Kidney (tissue), 14 donors: ENCODE data around the gene LAT. TPM values are rescaled to one million over a fixed set of nuclear protein-coding genes. Genes with fewer than 3 reads are reported as not detected.
A peak's percentile ranks its signal among the peaks of the same experiment; 100 is the strongest.

Source experiments
- DNase-seq, 5 donors: peaks; one replicate each; pipeline ENCODE4 v3.0.0-alpha.2; 2013 to 2020
- FAIRE-seq: peaks from 2 replicates; lab custom pipeline; 2012; peaks lifted over from hg19 to GRCh38; lab: Jason Lieb, UNC
- H3K27ac ChIP-seq, 2 donors: one replicate each; pipeline ENCODE4 v1.7.0; 2013; ENCODE audit warnings: low read depth in 2 of 2, low read length in 2 of 2, inconsistent platforms in 1 of 2
- H3K27me3 ChIP-seq: one replicate; pipeline ENCODE4 v1.7.1; 2013; ENCODE audit warnings: low read length, inconsistent platforms; ENCODE audit not compliant: control insufficient read depth, insufficient read depth
- H3K36me3 ChIP-seq, 3 donors: one replicate each; pipeline versions ENCODE4 v1.7.0 to v1.7.1; 2013; ENCODE audit warnings: low read length in 3 of 3, control low read depth in 1 of 3, inconsistent platforms in 1 of 3; ENCODE audit not compliant: insufficient read depth in 3 of 3, control insufficient read depth in 2 of 3
- H3K4me1 ChIP-seq, 3 donors: one replicate each; pipeline versions ENCODE4 v1.7.0 to v1.7.1; 2013; ENCODE audit warnings: low read length in 3 of 3, inconsistent platforms in 1 of 3, low read depth in 1 of 3; ENCODE audit not compliant: control insufficient read depth in 2 of 3, insufficient read depth in 2 of 3
- H3K4me3 ChIP-seq, 3 donors: one replicate each; pipeline versions ENCODE4 v1.7.0 to v1.8.1; 2013; ENCODE audit warnings: low read length in 3 of 3, control low read depth in 1 of 3, inconsistent platforms in 1 of 3
- H3K9ac ChIP-seq, 3 donors: one replicate each; pipeline versions ENCODE4 v1.7.0 to v1.7.1; 2013; ENCODE audit warnings: low read length in 3 of 3, control low read depth in 1 of 3, inconsistent platforms in 1 of 3
- H3K9me3 ChIP-seq, 3 donors: one replicate each; pipeline versions ENCODE4 v1.7.0 to v1.7.1; 2013; ENCODE audit warnings: low read length in 3 of 3, control low read depth in 1 of 3, inconsistent platforms in 1 of 3; ENCODE audit not compliant: control insufficient read depth in 2 of 3, insufficient read depth in 1 of 3
- CTCF ChIP-seq: IDR thresholded peaks from 3 replicates; pipeline ENCODE4 v1.5.1; 2012; ENCODE audit warnings: mild to moderate bottlenecking, moderate library complexity, borderline replicate concordance; ENCODE audit not compliant: insufficient read depth; ENCODE audit errors: extremely low read depth
- intact Hi-C: fragments of 100-400 bp; cut with DNase I; formaldehyde crosslinking; loops from one replicate; pipeline ENCODE4 v1.11.1; 2022
- polyA plus RNA-seq: library from polyadenylated mRNA; stranded (reverse); fragments of 350-450 nt; fragmentation: Illumina TruSeq; extraction: RNeasy Lipid Tissue Mini Kit (QIAGEN cat#74804); gene quantifications from one replicate; pipeline ENCODE4 v1.2.3, GENCODE V29; 2014; ENCODE audit warnings: low read depth, low replicate concordance; ENCODE audit not compliant: insufficient read depth
- total RNA-seq: library from RNA; stranded (reverse); fragmentation: NEBNext Ultra II Directional; extraction: Animal tissue kit (Norgen Biotek cat#: 25700); gene quantifications from one replicate; pipeline ENCODE4 v1.2.1, GENCODE V29; 2021
- donor health status: control.
- donor health status: control.
- donor health status: control.
- donor health status: control.
- donor health status: control.
- donor health status: DM: yes; HTN: yes; CAD: no.
- donor health status: Normal renal cell carcinoma (clear cell type).

Gene LAT
- total and polyA plus RNA-seq, 2 donors from 2014 or later: 8.3 to 12.5 TPM

GRCh38 chr16:28980929-28981328 is 3.9 kb upstream of the LAT start:
- no peak overlapping the region for H3K9ac ChIP-seq
- intact Hi-C loops: no loop called here
- no peaks in the 10 kb centered on the region for H3K27me3 ChIP-seq
- H3K4me1 ChIP-seq: no peaks in the 10 kb centered on the region
- no peak for TF ChIP-seq CTCF
- H3K4me3 ChIP-seq: no peak overlapping the region
- no peak overlapping the region for H3K27ac ChIP-seq
- FAIRE-seq: no peak
- H3K9me3 ChIP-seq: no peaks in the 10 kb centered on the region
- H3K36me3 ChIP-seq: peaks cover 0 to 36% (median 16%) of the 10 kb centered on the region in 3 donors
- DNase-seq: no peak

- Histone ChIP-seq H3K4me1 (no peaks in the 10 kb centered on the region), H3K36me3 (peaks cover 0 to 38% (median 16%) of the 10 kb centered on the region in 3 donors), H3K27me3 (no peaks in the 10 kb centered on the region), H3K27ac (no peak overlapping the region), H3K9me3 (no peaks in the 10 kb centered on the region), H3K4me3 (no peak overlapping the region), H3K9ac (no peak overlapping the region)
- peak in 1 of 5 donors; percentile 5 for DNase-seq
- intact Hi-C loops: no loop called here
- FAIRE-seq: no peak
- peak; percentile 13 for TF ChIP-seq CTCF
Measured at GRCh38 chr16:28981517-28981916, 3.3 kb upstream of the LAT start.

GRCh38 chr16:28982418-28982817 is 2.4 kb upstream of the LAT start:
- intact Hi-C loops: no loop called here
- peaks cover 0 to 6% (median 3%) of the 10 kb centered on the region in 3 donors for H3K9me3 ChIP-seq
- no peak overlapping the region for H3K27ac ChIP-seq
- no peak for TF ChIP-seq CTCF
- H3K9ac ChIP-seq: no peak overlapping the region
- no peaks in the 10 kb centered on the region for H3K27me3 ChIP-seq
- FAIRE-seq: no peak
- no peaks in the 10 kb centered on the region for H3K4me1 ChIP-seq
- DNase-seq: no peak
- peaks cover 3 to 45% (median 19%) of the 10 kb centered on the region in 3 donors for H3K36me3 ChIP-seq
- H3K4me3 ChIP-seq: no peak overlapping the region

GRCh38 chr16:28982949-28983348 is 1.9 kb upstream of the LAT start:
- no peak for DNase-seq
- Histone ChIP-seq H3K4me3 (no peak overlapping the region), H3K27ac (no peak overlapping the region), H3K9ac (no peak overlapping the region), H3K4me1 (no peaks in the 10 kb centered on the region), H3K36me3 (peaks cover 4 to 43% (median 20%) of the 10 kb centered on the region in 3 donors), H3K27me3 (no peaks in the 10 kb centered on the region), H3K9me3 (peaks cover 0 to 6% (median 3%) of the 10 kb centered on the region in 3 donors)
- TF ChIP-seq CTCF: no peak
- intact Hi-C loops: no loop called here
- no peak for FAIRE-seq
